8988T (cell line): Measurements from ENCODE around the gene ATP5F1B.
A peak's percentile ranks its signal among the peaks of the same experiment; 100 is the strongest.

Source experiments
- DNase-seq: peaks from one replicate; pipeline ENCODE4 v3.0.0; 2011

Gene ATP5F1B

DNA sequence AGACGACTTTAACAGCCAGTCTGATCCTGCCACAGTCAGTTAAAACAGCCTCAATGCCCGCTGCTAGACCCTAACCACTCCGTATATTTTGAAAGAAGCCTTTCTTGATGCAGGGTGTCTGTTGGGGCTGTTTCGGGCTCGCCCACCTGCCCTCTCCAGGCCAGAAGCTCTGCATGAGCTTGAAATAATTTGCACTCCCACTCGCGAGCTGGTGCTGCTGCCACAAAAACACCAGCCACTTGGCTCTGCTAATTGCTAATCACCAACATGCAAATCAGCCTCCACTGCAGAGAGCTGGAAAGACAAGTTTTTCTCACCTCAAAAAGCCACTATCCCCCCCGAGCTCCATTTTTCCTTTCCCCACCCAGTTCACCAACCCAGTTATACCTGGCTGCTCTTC is 31.2 kb downstream of the ATP5F1B start:
- no peak for DNase-seq

DNA sequence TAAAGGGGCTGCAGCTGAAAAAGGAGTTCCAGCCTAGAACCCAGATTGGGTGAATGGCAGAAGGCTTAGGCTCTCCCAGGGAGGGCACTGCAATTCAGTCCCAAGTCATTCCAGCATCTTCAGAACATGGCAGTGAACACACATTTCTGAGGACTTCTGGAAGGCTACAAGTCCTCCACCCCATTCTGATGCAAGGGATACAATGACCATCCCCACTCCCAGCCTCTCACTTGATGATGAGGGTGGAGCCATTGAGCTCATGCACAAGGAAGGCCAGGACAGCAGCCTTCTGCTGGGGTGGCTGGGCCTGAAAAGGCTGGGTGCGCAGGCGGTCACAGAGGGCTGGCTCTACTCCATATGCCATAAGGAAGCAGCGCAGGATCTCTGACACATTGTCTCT is 41.4 kb downstream of the ATP5F1B start:
- DNase-seq, result no peak

DNA sequence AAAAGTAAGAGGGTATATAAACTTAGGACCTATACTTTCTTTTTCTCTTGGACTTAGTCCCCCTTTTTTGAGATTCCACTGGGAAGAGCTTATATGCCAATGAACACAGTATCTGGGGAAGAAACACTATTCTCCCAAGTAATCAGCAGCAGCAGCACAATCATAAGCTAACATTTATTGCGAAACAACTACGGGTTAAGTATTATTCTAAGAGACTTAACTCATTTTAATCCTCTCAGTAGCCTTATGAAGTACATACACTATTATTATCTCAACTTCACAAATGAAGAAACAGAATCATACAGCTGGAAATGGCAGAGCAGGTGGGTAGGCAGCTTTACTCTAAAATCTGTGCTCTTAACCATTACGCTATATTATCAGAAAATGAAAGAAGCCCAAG is 43.5 kb downstream of the ATP5F1B start:
- DNase-seq, result no peak

DNA sequence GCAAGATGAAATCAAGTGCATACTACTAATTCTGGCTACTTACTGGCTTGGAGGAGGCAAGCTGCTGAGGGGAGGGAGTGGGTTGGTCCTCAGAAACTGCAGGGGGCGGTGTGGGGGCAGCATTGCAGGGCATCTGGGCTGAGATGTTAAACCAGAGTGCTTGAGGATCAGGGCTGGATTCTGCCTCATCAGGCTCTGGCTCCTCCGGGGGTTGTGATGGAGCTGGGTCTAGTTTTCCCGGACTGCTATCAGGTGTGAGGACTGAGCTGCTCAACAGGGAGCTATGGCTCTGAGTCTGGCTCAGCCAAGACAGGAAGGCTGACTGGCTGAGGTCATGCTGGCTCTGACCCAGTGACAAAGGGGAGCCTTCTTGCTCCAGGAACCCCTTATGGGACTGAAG is 44.3 kb downstream of the ATP5F1B start:
- peak; percentile 70 for DNase-seq

DNA sequence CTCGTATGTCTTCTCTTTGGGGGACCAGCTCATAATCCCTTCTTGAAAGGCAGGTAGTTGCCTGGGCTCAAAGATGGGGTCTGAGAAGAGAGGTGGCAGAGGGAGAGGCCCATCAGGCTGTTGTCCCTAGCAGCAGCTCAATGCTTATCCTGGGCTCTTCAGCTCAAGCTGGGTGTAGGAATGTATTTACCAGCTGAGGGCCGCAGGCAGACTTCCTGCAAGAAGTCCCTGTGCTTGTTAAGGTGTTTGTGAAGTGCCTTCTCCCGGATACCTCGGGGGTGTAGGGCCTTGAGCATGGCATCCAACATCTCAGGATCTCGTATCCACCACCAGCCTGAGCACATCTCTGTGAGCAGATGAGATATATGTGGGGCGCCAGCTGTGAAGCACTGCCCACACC is 45.0 kb downstream of the ATP5F1B start:
- DNase-seq, result no peak

DNA sequence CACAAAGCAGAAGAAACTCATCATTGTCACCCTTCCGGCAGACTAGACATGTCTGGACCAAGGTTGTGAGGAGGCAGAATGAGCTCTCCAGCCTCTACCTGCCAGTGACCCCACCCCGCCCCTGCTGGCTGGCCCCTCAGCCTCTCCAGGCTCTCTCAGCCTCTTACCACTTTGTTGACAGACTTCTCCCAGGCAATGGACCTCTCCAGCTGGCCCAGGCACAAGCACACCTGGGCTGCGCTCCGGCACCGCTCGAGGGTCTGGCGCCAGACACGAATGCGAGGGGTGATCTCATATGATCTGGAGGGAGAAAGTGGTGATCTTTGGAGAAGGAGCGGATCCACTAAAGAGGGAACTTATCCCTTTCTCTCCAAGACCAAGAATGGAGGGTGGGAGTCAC is 46.0 kb downstream of the ATP5F1B start:
- no peak for DNase-seq

DNA sequence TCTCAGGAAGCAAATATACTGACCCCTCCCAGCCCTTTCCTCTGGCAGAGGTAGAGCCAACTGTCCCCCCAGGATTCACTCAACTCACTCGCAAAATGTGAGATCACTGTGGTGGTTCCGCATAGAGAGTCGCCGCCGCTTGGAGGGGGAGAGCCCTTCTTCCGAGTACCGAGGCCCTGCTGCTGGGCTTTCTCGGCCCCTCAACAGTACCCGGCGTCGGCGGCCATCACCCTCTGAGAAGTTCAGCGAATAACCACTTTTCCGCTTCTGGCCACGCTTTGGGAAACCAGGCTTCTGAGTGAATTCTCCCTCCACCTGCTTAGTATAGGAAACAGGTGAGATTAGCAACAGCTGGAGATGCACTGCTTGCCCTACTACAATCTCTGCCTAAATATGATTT is 46.7 kb downstream of the ATP5F1B start:
- DNase-seq, result no peak

DNA sequence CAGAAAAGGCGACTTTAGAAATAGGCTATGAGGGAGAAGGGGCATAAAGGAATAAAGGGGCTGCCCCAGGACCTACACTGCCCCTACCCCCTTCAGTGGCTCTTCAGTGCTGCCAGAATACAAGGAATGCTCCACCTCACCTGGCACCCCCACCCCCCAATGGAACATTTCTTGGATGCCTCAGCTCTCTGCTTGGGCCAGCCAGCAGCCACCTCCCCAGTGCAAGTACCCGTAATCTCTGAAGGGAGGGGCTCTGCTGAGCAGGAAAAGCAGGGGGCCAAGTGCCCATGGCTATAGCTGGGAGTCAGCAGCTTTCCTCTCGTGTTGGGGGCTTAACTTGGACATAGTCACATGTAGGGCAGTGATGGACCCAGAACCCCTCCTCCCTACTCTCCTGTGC is 49.0 kb downstream of the ATP5F1B start:
- no peak for DNase-seq

DNA sequence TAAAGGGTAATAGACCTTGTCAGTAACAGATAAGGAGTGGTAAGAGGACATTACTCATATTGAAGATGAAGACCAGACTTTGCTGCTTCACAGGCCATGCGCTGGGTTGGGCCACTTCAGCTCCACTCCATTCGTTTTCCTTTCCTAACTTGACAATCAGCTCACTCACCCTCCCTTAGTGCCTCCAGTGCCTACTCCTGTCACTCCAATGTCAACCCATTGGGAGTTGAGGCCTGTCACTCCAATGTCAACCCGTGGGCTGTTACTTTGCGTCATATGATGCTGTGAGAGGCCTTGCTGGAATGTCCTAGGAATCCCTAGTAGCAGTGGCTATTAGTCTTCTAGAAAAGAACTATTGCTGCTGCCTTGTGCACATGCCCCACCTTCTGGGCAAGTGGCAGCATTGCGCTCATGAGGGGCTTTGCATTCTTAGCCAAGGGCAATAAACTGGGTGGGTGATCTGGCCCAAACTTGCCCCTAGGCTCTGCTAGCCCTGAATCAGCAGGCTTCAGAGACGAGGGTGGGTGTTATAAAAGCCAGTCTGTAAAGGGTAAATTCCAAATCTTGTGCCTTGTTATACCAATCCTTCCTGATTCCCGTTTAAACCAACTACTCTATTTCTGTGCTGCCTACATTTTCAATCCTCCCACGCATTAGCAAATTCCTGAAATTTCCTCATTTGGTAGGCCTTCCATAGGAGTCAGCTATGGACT is 51.7 kb downstream of the ATP5F1B start:
- peak; percentile 60 for DNase-seq

DNA sequence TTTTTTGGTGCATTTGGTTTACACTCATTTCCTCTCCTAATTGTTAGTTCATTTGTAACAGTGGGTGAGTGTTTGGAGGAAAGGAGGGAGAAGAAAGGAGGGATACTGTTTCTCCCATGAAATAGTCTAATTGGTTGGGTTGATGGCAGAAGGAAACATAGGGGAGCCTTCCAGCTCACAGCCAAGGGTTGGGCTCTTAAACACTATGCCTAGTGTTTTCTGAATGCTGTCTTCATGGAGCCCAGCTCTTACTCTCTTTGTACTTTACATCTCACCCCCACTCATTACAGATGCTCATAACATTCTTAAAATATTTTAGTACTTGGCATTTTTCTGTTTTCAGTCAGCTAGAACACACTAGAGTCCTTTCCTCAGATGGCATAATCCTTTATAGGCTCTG is 53.8 kb downstream of the ATP5F1B start:
- DNase-seq, result no peak

DNA sequence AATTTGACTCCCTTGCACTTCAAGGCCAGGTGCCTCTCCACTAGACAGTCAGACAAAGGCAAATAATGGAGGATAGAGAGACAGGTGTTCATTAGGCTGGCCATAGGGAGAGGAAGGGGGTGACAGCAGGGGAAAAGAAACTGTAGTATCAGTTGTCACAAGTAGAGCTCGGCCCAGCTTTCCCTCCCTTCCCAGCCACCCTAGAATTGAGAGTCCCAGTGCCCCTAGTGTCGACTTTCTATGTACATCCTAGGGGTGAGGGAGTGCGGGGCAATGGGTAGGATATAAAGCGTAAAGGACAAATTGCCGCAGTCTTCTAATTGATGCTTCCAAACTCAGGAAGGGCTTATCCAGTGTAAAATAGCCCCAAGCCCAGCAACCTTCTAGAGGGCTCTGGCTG is 54.7 kb downstream of the ATP5F1B start:
- DNase-seq, result no peak

DNA sequence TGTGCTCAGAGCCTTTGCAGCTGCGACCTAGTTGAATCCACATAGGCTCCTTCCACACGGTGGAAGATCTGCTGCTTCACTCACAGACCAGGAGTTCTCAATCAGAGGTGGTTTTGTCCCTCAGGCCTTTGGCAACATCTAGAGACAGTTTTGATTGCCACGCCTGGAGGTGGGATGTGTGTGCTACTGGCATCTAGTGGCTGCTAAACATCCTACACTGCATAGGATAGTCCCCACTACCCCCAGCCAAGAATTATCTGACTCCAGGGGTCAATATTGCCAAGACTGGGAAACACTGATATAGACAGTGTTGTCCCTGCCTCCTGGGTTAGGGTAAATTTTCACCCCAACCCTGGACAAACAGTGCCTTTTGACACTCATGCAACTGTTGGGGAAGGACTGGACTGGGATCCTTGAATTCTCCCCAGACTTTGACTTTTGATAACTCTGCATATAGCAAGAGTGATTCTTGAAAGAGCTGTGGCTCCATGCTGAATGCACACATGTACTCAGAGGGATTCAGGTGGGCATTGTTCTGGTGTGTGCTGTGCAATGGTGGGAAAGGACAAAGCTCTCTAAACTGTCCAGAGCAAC is 55.5 kb downstream of the ATP5F1B start:
- no peak for DNase-seq

DNA sequence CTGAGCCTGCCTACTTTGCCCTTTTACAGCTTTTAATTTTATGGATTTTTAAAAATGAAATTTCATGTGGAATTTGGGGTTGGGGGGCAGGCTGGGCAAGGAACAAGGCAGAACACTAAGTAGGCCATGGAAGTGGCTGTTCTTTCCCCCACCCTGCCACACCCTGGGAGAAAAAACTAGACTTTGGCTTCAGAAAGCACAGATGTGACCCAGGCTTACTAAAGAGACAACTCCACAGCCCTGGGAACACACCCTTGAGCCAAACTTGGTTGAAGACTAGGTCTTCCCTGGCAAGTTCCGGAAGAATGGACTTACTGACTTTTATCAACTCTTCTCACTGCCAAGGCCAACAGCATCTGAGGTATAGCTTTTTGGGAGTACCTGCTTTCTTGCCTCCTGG is 56.0 kb downstream of the ATP5F1B start:
- DNase-seq, result no peak
